ENCODE results near the gene TLE3.

The TLE3 gene

GRCh38 chr15:70060214-70060992 is 37.3 kb downstream of the TLE3 start:
- ChIA-PET POLR2A (ENCODE audit: low non-redundant PET) (no interaction called here), CTCF (no interaction called here)
- DNase-seq (ENCODE audit: low spot score) = no peak
- TF ChIP-seq CTCF (conservative IDR thresholded peaks at IDR 0.05; ENCODE audit: low read depth) = no peak
- H3K27ac ChIP-seq = no peak overlapping the region

- POLR2A ChIA-PET (ENCODE audit: low non-redundant PET) = no interaction called here
- DNase-seq (ENCODE audit: low spot score) = no peak
- TF ChIP-seq CTCF (conservative IDR thresholded peaks at IDR 0.05; ENCODE audit: low read depth) = no peak
- no peak overlapping the region for H3K27ac ChIP-seq
- CTCF ChIA-PET = no interaction called here
These were observed 38.1 kb downstream of the TLE3 start for GRCh38 chr15:70059476-70060213.

GRCh38 chr15:70058642-70059360 is 38.9 kb downstream of the TLE3 start:
- CTCF ChIA-PET = interaction anchor here (0.7 kb wide), 1 partner anchor 1592 kb away, joined by 3 read pairs; no protein-coding TSS in a partner anchor
- H3K27ac ChIP-seq = no peak overlapping the region
- POLR2A ChIA-PET (ENCODE audit: low non-redundant PET) = no interaction called here
- no peak for DNase-seq (ENCODE audit: low spot score)
- TF ChIP-seq CTCF (conservative IDR thresholded peaks at IDR 0.05; ENCODE audit: low read depth) = no peak

- CTCF ChIA-PET = interaction anchor here (0.7 kb wide), 1 partner anchor 1591 kb away, joined by 3 read pairs; no protein-coding TSS in a partner anchor
- POLR2A ChIA-PET (ENCODE audit: low non-redundant PET) = no interaction called here
- H3K27ac ChIP-seq = no peak overlapping the region
- no peak for DNase-seq (ENCODE audit: low spot score)
- TF ChIP-seq CTCF (conservative IDR thresholded peaks at IDR 0.05; ENCODE audit: low read depth) = no peak
These were observed 39.6 kb downstream of the TLE3 start for GRCh38 chr15:70057931-70058641.

- ChIA-PET POLR2A (ENCODE audit: low non-redundant PET) (no interaction called here), CTCF (interaction anchor here (0.5 to 0.6 kb wide), 2 partner anchors 9 to 140 kb away, joined by 3 read pairs; no protein-coding TSS in a partner anchor)
- no peak for DNase-seq (ENCODE audit: low spot score)
- peak overlapping the region; percentile 6; the same call in 1 of the 2 replicates for H3K27ac ChIP-seq
- TF ChIP-seq CTCF (conservative IDR thresholded peaks at IDR 0.05; ENCODE audit: low read depth) = no peak
These were observed 41.5 kb downstream of the TLE3 start for GRCh38 chr15:70056091-70056680.

All from RWPE1 (cell line).